Liver (tissue), 9 donors: ENCODE measurements around the gene SNAPIN. TPM values are rescaled to one million over a fixed set of nuclear protein-coding genes. Genes with fewer than 3 reads are reported as not detected.

Experiments used
- DNase-seq: peaks from one replicate; pipeline ENCODE4 v3.0.0-alpha.2; 2017; ENCODE audit warnings: low spot score
- H3K27ac ChIP-seq, 2 donors: one replicate each; pipeline ENCODE4 v1.7.0; 2013; ENCODE audit warnings: inconsistent platforms in 2 of 2, low read length in 2 of 2, control low read depth in 1 of 2, low read depth in 1 of 2, mild to moderate bottlenecking in 1 of 2
- H3K27me3 ChIP-seq, 4 donors: one replicate each; pipeline versions ENCODE4 v1.6.1 to v1.7.0; 2013; ENCODE audit warnings: low read length in 3 of 4, inconsistent platforms in 1 of 4, mild to moderate bottlenecking in 1 of 4, moderate library complexity in 1 of 4; ENCODE audit not compliant: control insufficient read depth in 4 of 4, insufficient read depth in 4 of 4
- H3K36me3 ChIP-seq, 4 donors: one replicate each; pipeline versions ENCODE4 v1.6.1 to v1.7.0; 2013; ENCODE audit warnings: low read length in 3 of 4, mild to moderate bottlenecking in 3 of 4, low read depth in 1 of 4, moderate library complexity in 1 of 4; ENCODE audit not compliant: control insufficient read depth in 4 of 4, insufficient read depth in 3 of 4
- H3K4me1 ChIP-seq, 4 donors: one replicate each; pipeline versions ENCODE4 v1.6.1 to v1.7.0; 2013; ENCODE audit warnings: low read length in 3 of 4, mild to moderate bottlenecking in 3 of 4, moderate library complexity in 1 of 4; ENCODE audit not compliant: control insufficient read depth in 4 of 4, insufficient read depth in 4 of 4
- H3K4me3 ChIP-seq, 3 donors: one replicate each; pipeline versions ENCODE4 v1.6.1 to v1.7.0; 2013; ENCODE audit warnings: low read length in 3 of 3, control low read depth in 1 of 3, low read depth in 1 of 3, mild to moderate bottlenecking in 1 of 3
- H3K9ac ChIP-seq, 2 donors: one replicate each; pipeline ENCODE4 v1.7.0; 2013; ENCODE audit warnings: low read length in 2 of 2, mild to moderate bottlenecking in 2 of 2, moderate library complexity in 2 of 2, control low read depth in 1 of 2, low read depth in 1 of 2
- H3K9me3 ChIP-seq, 4 donors: one replicate each; pipeline versions ENCODE4 v1.6.1 to v1.7.0; 2013; ENCODE audit warnings: low read length in 3 of 4; ENCODE audit not compliant: control insufficient read depth in 4 of 4
- ATF3 ChIP-seq: IDR thresholded peaks from 2 replicates; pipeline ENCODE4 v1.6.1; 2016; ENCODE audit warnings: antibody characterized with exemption
- CTCF ChIP-seq: fragments of 150-350 bp; IDR thresholded peaks from 2 replicates; pipeline ENCODE4 v1.5.1; 2017; ENCODE audit warnings: improper control_type of control experiment, low read depth, low read length; ENCODE audit not compliant: missing input control
- EGR1 ChIP-seq, 2 donors: IDR thresholded peaks; 2 replicates each; pipeline ENCODE4 v1.6.1; 2016 to 2018; ENCODE audit warnings: antibody characterized with exemption in 2 of 2, low read depth in 2 of 2
- FOXA1 ChIP-seq: IDR thresholded peaks from 2 replicates; pipeline ENCODE4 v1.6.1; 2016; ENCODE audit warnings: antibody characterized with exemption
- FOXA2 ChIP-seq: IDR thresholded peaks from 2 replicates; pipeline ENCODE4 v1.6.1; 2016; ENCODE audit warnings: antibody characterized with exemption
- HNF4A ChIP-seq, 2 donors: conservative IDR thresholded peaks; 2 replicates each; pipeline ENCODE4 v1.6.1; 2016; ENCODE audit warnings: antibody characterized with exemption in 2 of 2, mild to moderate bottlenecking in 2 of 2
- HNF4G ChIP-seq: IDR thresholded peaks from 2 replicates; pipeline ENCODE4 v1.6.1; 2016; ENCODE audit warnings: antibody characterized with exemption
- JUND ChIP-seq, 2 donors: IDR thresholded peaks; 2 replicates each; pipeline ENCODE4 v1.6.1; 2016; ENCODE audit warnings: antibody characterized with exemption in 2 of 2
- MAX ChIP-seq: IDR thresholded peaks from 2 replicates; pipeline ENCODE4 v1.6.1; 2016; ENCODE audit warnings: antibody characterized with exemption
- NR2F2 ChIP-seq: IDR thresholded peaks from 2 replicates; pipeline ENCODE4 v1.6.1; 2016; ENCODE audit warnings: antibody characterized with exemption
- RAD21 ChIP-seq, 2 donors: IDR thresholded peaks; 2 replicates each; pipeline ENCODE4 v1.6.1; 2016; ENCODE audit warnings: antibody characterized with exemption in 2 of 2, mild to moderate bottlenecking in 2 of 2
- REST ChIP-seq: IDR thresholded peaks from 2 replicates; pipeline ENCODE4 v1.6.1; 2016; ENCODE audit warnings: antibody characterized with exemption, mild to moderate bottlenecking
- RXRA ChIP-seq, 2 donors: IDR thresholded peaks; 2 replicates each; pipeline ENCODE4 v1.6.1; 2017 to 2018; ENCODE audit warnings: antibody characterized with exemption in 2 of 2, mild to moderate bottlenecking in 1 of 2
- SP1 ChIP-seq: IDR thresholded peaks from 2 replicates; pipeline ENCODE4 v1.6.1; 2018; ENCODE audit warnings: antibody characterized with exemption, mild to moderate bottlenecking
- TAF1 ChIP-seq: conservative IDR thresholded peaks from 2 replicates; pipeline ENCODE4 v1.6.1; 2016; ENCODE audit warnings: antibody characterized with exemption, mild to moderate bottlenecking
- YY1 ChIP-seq: IDR thresholded peaks from 2 replicates; pipeline ENCODE4 v1.6.1; 2016; ENCODE audit warnings: antibody characterized with exemption, mild to moderate bottlenecking
- ZBTB33 ChIP-seq: IDR thresholded peaks from 2 replicates; pipeline ENCODE4 v1.6.1; 2016; ENCODE audit warnings: antibody characterized with exemption
- WGBS: extraction: QIAGEN DNeasy Blood & Tissue Kit; methylation state at CpG from one replicate; pipeline ENCODE4 v1.1.7; 2013; 5-methylcytosine and 5-hydroxymethylcytosine counted together
- polyA plus RNA-seq, 2 donors: library from polyadenylated mRNA; stranded (reverse) in 1 of 2; unstranded in 1 of 2; fragments of 200-250 nt in 1 of 2; fragments of >200 nt in 1 of 2; fragmentation: Nextera tagmentation in 1 of 2; extraction: Ambion mirVana in 1 of 2; gene quantifications; one replicate each; pipeline versions ENCODE4 v1.2.1 to v1.2.3, GENCODE V29; 2013 to 2015
- total RNA-seq, 2 donors: library from RNA; depleted of rRNA; stranded (reverse); fragments of >200 nt; gene quantifications; one replicate each; pipeline ENCODE4 v1.2.3, GENCODE V29; 2014
- donor health status: healthy.
- donor health status: healthy.
- donor health status: healthy.
- donor health status: healthy.
- donor health status: healthy.

Gene SNAPIN
- total and polyA plus RNA-seq, 4 donors = 20.0 to 30.5 (median 24.2) TPM

- Histone ChIP-seq H3K4me3 (no peak overlapping the region), H3K9me3 (no peaks in the 10 kb centered on the region), H3K4me1 (peaks cover 0 to 36% (median 23%) of the 10 kb centered on the region in 4 donors), H3K36me3 (peaks cover 8 to 27% (median 22%) of the 10 kb centered on the region in 4 donors), H3K9ac (no peak overlapping the region), H3K27ac (no peak overlapping the region), H3K27me3 (no peaks in the 10 kb centered on the region)
- WGBS = 61% methylated on average over 2 of the region's 2 CpGs
- DNase-seq = no peak
- no peak for TF ChIP-seq MAX
- TF ChIP-seq NR2F2 = no peak
- no peak for TF ChIP-seq YY1
- TF ChIP-seq CTCF = no peak
- no peak for TF ChIP-seq RAD21 (IDR thresholded peaks at IDR 0.05)
- TF ChIP-seq JUND (IDR thresholded peaks at IDR 0.05) = no peak
- TF ChIP-seq TAF1 = no peak
- TF ChIP-seq EGR1 (IDR thresholded peaks at IDR 0.05; ENCODE audit: low read depth in 2 of 2) = no peak
- no peak for TF ChIP-seq FOXA1
- TF ChIP-seq HNF4A (conservative IDR thresholded peaks at IDR 0.05) = no peak
- no peak for TF ChIP-seq SP1
- TF ChIP-seq REST = no peak
- TF ChIP-seq RXRA (IDR thresholded peaks at IDR 0.05) = no peak
- TF ChIP-seq HNF4G = no peak
- no peak for TF ChIP-seq ZBTB33
These were observed 11.2 kb upstream of the SNAPIN start for GRCh38 chr1:153647346-153647714.

GRCh38 chr1:153648000-153648643, 10.4 kb upstream of the SNAPIN start:
- no peak for DNase-seq
- H3K9me3 ChIP-seq = no peaks in the 10 kb centered on the region
- peaks cover 8 to 20% (median 17%) of the 10 kb centered on the region in 4 donors for H3K36me3 ChIP-seq
- WGBS = 92% methylated on average over 10 of the region's 10 CpGs
- H3K4me1 ChIP-seq = peaks cover 0 to 33% (median 21%) of the 10 kb centered on the region in 4 donors
- H3K9ac ChIP-seq = no peak overlapping the region
- no peak overlapping the region for H3K4me3 ChIP-seq
- no peaks in the 10 kb centered on the region for H3K27me3 ChIP-seq
- H3K27ac ChIP-seq = no peak overlapping the region
- no peak for TF ChIP-seq RXRA (IDR thresholded peaks at IDR 0.05)
- TF ChIP-seq REST = no peak
- TF ChIP-seq ATF3 = no peak
- TF ChIP-seq NR2F2 = no peak
- TF ChIP-seq RAD21 (IDR thresholded peaks at IDR 0.05) = no peak
- no peak for TF ChIP-seq ZBTB33
- no peak for TF ChIP-seq FOXA2
